GM12878 (cell line): ENCODE measurements around the gene HAVCR1. TPM values are rescaled to one million over a fixed set of nuclear protein-coding genes. Genes with fewer than 3 reads are reported as not detected.

Experiments used
- ATAC-seq: fragments of 200-7000 bp; cut with Tn5 transposase; 3 replicates; pipeline ENCODE4 v1.9.1; 2020; ENCODE audit warnings: mild to moderate bottlenecking, moderate library complexity
- BruUV-seq: library from RNA; stranded (reverse); fragments of 400-500 nt; replicated peaks from 2 replicates; lab custom pipeline; 2021; lab: Mats Ljungman, UMichigan
- CTCF ChIA-PET: fragments of 300-600 bp; sonication (Branson Sonifier 250); formaldehyde crosslinking; extraction: SDS; loops from one replicate; lab custom pipeline; 2021; ENCODE audit warnings: inconsistent platforms; lab: Yijun Ruan, JAX
- POLR2A ChIA-PET: fragments of 350-600 bp; formaldehyde crosslinking; extraction: SDS; loops from one replicate; lab custom pipeline; 2021; ENCODE audit warnings: inconsistent platforms; lab: Charles Lee
- RAD21 ChIA-PET: fragments of 300-600 bp; sonication (Branson Sonifier 250); formaldehyde crosslinking; loops from one replicate; lab custom pipeline; 2023; ENCODE audit warnings: antibody characterized with exemption; ENCODE audit not compliant: unreplicated experiment; lab: Charles Lee
- SMC1A ChIA-PET: fragments of 300-600 bp; sonication (Branson Sonifier 250); formaldehyde crosslinking; loops from one replicate; lab custom pipeline; 2023; ENCODE audit not compliant: unreplicated experiment, uncharacterized antibody; lab: Charles Lee
- DNase-seq: peaks from one replicate; pipeline ENCODE4 v3.0.0-alpha.2; 2011; ENCODE audit warnings: low read depth, low spot score
- FAIRE-seq: peaks from 3 replicates; lab custom pipeline; 2011; peaks lifted over from hg19 to GRCh38; lab: Jason Lieb, UNC
- H2AFZ ChIP-seq: 2 replicates; pipeline ENCODE4 v1.6.0; 2011; ENCODE audit warnings: low read depth, low read length, control low read depth; ENCODE audit not compliant: control insufficient read depth
- H3K27ac ChIP-seq: 2 replicates; pipeline ENCODE4 v1.5.1; 2011; ENCODE audit warnings: control low read depth; ENCODE audit not compliant: control insufficient read depth, insufficient read depth
- H3K27me3 ChIP-seq, 2 experiments: replicated peaks in 1 of 2; 2 replicates each; pipeline versions ENCODE4 v1.6.0 to v1.6.1; 2011; ENCODE audit warnings: low read length in 1 of 2; ENCODE audit not compliant: control insufficient read depth in 2 of 2, insufficient read depth in 2 of 2
- H3K36me3 ChIP-seq, 2 experiments: 2 replicates each; pipeline ENCODE4 v1.5.1; 2011; ENCODE audit warnings: low read length in 1 of 2; ENCODE audit not compliant: control insufficient read depth in 2 of 2, insufficient read depth in 2 of 2
- H3K4me1 ChIP-seq: 2 replicates; pipeline ENCODE4 v1.6.1; 2011; ENCODE audit warnings: mild to moderate bottlenecking, low read length, moderate library complexity, mixed read lengths; ENCODE audit not compliant: control insufficient read depth, insufficient read depth
- H3K4me2 ChIP-seq: 2 replicates; pipeline ENCODE4 v1.6.0; 2011; ENCODE audit warnings: control low read depth; ENCODE audit not compliant: control insufficient read depth, insufficient read depth
- H3K4me3 ChIP-seq: fragments of 200-600 bp; sonication (generic); 2 replicates; pipeline ENCODE4 v1.5.1; 2016
- H3K79me2 ChIP-seq: 2 replicates; pipeline ENCODE4 v1.6.0; 2011; ENCODE audit warnings: low read length; ENCODE audit not compliant: control insufficient read depth, insufficient read depth
- H3K9ac ChIP-seq: 2 replicates; pipeline ENCODE4 v1.8.0; 2011; ENCODE audit warnings: low read length, control low read depth, mixed read lengths; ENCODE audit not compliant: control insufficient read depth, insufficient read depth
- H3K9me3 ChIP-seq: replicated peaks from 3 replicates; pipeline ENCODE4 v1.5.1; 2011; ENCODE audit warnings: mild to moderate bottlenecking, low read length; ENCODE audit not compliant: control insufficient read depth, insufficient read depth
- H4K20me1 ChIP-seq: 2 replicates; pipeline ENCODE4 v1.6.0; 2011; ENCODE audit not compliant: control insufficient read depth, insufficient read depth
- BHLHE40 ChIP-seq, 2 experiments: fragments of 450-650 bp in 1 of 2; IDR thresholded peaks; 2 replicates each; pipeline ENCODE4 v1.6.1; 2011 to 2017; ENCODE audit warnings: low read depth in 2 of 2, borderline replicate concordance in 1 of 2, improper control_type of control experiment in 1 of 2, low read length in 1 of 2, mild to moderate bottlenecking in 1 of 2
- CBX3 ChIP-seq: fragments of 200-600 bp; sonication (generic); IDR thresholded peaks from 2 replicates; pipeline ENCODE4 v1.6.1; 2016; ENCODE audit warnings: low read depth, borderline replicate concordance
- E4F1 ChIP-seq: fragments of 450-650 bp; IDR thresholded peaks from 2 replicates; pipeline ENCODE4 v1.6.1; 2018; ENCODE audit warnings: borderline replicate concordance, mild to moderate bottlenecking; ENCODE audit not compliant: partially characterized antibody
- LARP7 ChIP-seq: fragments of 450-650 bp; IDR thresholded peaks from 2 replicates; pipeline ENCODE4 v1.6.1; 2017; ENCODE audit warnings: mild to moderate bottlenecking
- MAX ChIP-seq: IDR thresholded peaks from 2 replicates; pipeline ENCODE4 v1.6.1; 2012; ENCODE audit warnings: low read depth, low read length, improper control_type of control experiment
- MTA3 ChIP-seq: IDR thresholded peaks from 2 replicates; pipeline ENCODE4 v1.6.1; 2012; ENCODE audit warnings: low read length, inconsistent platforms, borderline replicate concordance
- NFYB ChIP-seq: IDR thresholded peaks from 2 replicates; pipeline ENCODE4 v1.6.1; 2011; ENCODE audit warnings: low read depth, mild to moderate bottlenecking, low read length, improper control_type of control experiment, moderate library complexity; ENCODE audit not compliant: insufficient read depth
- NR2C1 ChIP-seq: fragments of 450-650 bp; IDR thresholded peaks from 2 replicates; pipeline ENCODE4 v1.6.1; 2017; ENCODE audit warnings: antibody characterized with exemption, mild to moderate bottlenecking, moderate library complexity
- PAX8 ChIP-seq: fragments of 450-650 bp; IDR thresholded peaks from 2 replicates; pipeline ENCODE4 v1.6.1; 2017; ENCODE audit warnings: mild to moderate bottlenecking, moderate library complexity
- RB1 ChIP-seq: fragments of 450-650 bp; formaldehyde crosslinking; IDR thresholded peaks from 2 replicates; pipeline ENCODE4 v1.6.1; 2017; ENCODE audit warnings: mild to moderate bottlenecking, borderline replicate concordance
- RCOR1 ChIP-seq: conservative IDR thresholded peaks from 2 replicates; pipeline ENCODE4 v1.6.1; 2012; ENCODE audit warnings: low read depth, low read length, improper control_type of control experiment
- SMAD5 ChIP-seq: IDR thresholded peaks from 2 replicates; pipeline ENCODE4 v1.6.1; 2016; ENCODE audit warnings: antibody characterized with exemption, low read depth
- SUPT20H ChIP-seq: IDR thresholded peaks from 2 replicates; pipeline ENCODE4 v1.6.1; 2011; ENCODE audit warnings: low read depth, mild to moderate bottlenecking, low read length, moderate library complexity, borderline replicate concordance; ENCODE audit not compliant: control insufficient read depth
- WGBS: methylation state at CpG from one replicate; pipeline ENCODE4 v1.1.6; 2016; ENCODE audit warnings: low lambda C conversion rate; ENCODE audit not compliant: insufficient replicate concordance, insufficient coverage; ENCODE audit errors: missing lambda C conversion rate; 5-methylcytosine and 5-hydroxymethylcytosine counted together
- in situ Hi-C: fragments of 300-500 bp; cut with MboI; formaldehyde crosslinking; loops from 9 replicates; pipeline ENCODE4 v1.14.3; 2018; ENCODE audit warnings: mixed read lengths
- intact Hi-C: fragments of 100-400 bp; cut with micrococcal nuclease; formaldehyde crosslinking; loops from one replicate; pipeline ENCODE4 v1.14.2; 2022; ENCODE audit not compliant: unreplicated experiment
- polyA plus RNA-seq, 11 experiments: library from polyadenylated mRNA; depleted of rRNA in 4 of 11; unstranded in 6 of 11; stranded (reverse) in 5 of 11; fragments of >200 nt; fragmentation: Nextera tagmentation in 4 of 11; fragmentation: Illumina TruSeq in 1 of 11; extraction: Ambion mirVana in 4 of 11; extraction: Trizol in 1 of 11; gene quantifications; 1 replicate in 1 of 11; 2 replicates in 10 of 11; pipeline versions ENCODE4 v1.2.1 to v1.2.3, GENCODE V29; 2011 to 2016; ENCODE audit warnings: inconsistent platforms in 2 of 11, missing spikeins in 2 of 11, low read depth in 1 of 11
- total RNA-seq, 4 experiments: library from RNA; depleted of rRNA in 3 of 4; stranded (reverse); fragments of >200 nt in 3 of 4; fragmentation: Illumina TruSeq in 1 of 4; extraction: Trizol in 1 of 4; gene quantifications; 2 replicates each; pipeline versions ENCODE4 v1.2.1 to v1.2.3, GENCODE V29; 2013 to 2021
- TF ChIP-seq, protein P1 (sequence below): fragments of 450-650 bp; conservative IDR thresholded peaks from 2 replicates; pipeline ENCODE4 v1.6.1; 2017; ENCODE audit warnings: mild to moderate bottlenecking, moderate library complexity

The HAVCR1 gene
- total and polyA plus RNA-seq, 10 of the 15 experiments (the other 5 are each of a cell fraction or from before 2014, with no cell fraction given): 0.08 to 0.45 TPM; not detected in 8

DNA sequence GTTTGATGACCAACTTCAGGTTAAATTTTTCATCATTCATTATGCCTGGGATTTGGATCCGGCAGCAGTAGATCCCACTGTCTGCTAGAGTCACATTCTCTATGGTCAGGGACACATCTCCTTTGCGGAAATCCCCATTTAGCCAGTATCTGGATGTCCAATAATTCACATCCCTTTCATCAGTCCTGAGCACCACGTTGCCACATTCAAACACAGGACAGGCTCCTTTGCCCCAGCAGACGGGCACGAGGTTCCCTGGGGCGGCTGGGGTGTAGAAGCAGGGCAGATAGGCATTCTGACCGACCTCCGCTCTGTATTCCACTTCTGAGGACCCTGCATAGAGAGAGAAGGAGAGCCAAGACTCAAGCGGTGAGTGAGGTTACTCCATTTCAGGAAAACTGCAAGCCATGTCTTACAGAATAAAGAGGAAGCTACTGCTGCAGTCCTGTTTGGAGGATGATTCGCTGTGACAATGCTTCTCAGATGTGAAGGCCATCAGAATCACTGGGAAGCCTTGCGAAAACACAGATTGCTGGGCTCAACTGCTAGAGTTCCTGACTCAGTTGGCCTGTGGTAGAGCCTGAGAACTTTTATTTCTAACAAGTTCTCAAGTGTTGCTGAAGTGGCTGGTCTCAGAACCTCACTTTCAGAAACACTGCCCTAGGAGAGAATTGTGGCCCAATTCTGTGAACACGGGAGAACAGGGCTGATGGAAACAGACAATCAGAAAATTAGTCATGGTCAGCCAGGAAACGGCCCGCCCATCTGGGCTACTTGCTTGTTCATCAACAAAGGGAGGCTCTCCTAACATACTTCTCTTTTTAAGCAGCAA lies 47.9 kb upstream of the HAVCR1 start:
- 0 out of 2 replicates have a peak overlapping the region, but pooled peaks have one; percentile 22 for H3K27ac ChIP-seq
- no peaks in the 10 kb centered on the region for H3K36me3 ChIP-seq
- peak; percentile 15 for DNase-seq
- ATAC-seq: peak; percentile 33
- no peak overlapping the region; the same call in 1 of the 2 replicates for H3K4me3 ChIP-seq
- ChIA-PET RAD21 (interaction anchor here (2.0 kb wide), 1 partner anchor 10 kb away, joined by 8 read pairs; no protein-coding TSS in a partner anchor), SMC1A (interaction anchor here (0.6 to 1.2 kb wide), 4 partner anchors 8 to 10 kb away, joined by 3 to 4 read pairs (median 3); no protein-coding TSS in a partner anchor), POLR2A (no interaction called here), CTCF (interaction anchor here (1.4 kb wide), 1 partner anchor 9 kb away, joined by 3 read pairs; no protein-coding TSS in a partner anchor)
- TF ChIP-seq SMAD5: no peak
- TF ChIP-seq MAX: no peak
- no peak for TF ChIP-seq E4F1
- no peak for TF ChIP-seq RCOR1
- TF ChIP-seq NR2C1: no peak
- no peak for TF ChIP-seq BHLHE40 (IDR thresholded peaks at IDR 0.05; ENCODE audit: borderline replicate concordance in 1 of 2, low read depth in 2 of 2, low read length in 1 of 2)
- no peak for TF ChIP-seq CBX3
- TF ChIP-seq, protein P1, sequence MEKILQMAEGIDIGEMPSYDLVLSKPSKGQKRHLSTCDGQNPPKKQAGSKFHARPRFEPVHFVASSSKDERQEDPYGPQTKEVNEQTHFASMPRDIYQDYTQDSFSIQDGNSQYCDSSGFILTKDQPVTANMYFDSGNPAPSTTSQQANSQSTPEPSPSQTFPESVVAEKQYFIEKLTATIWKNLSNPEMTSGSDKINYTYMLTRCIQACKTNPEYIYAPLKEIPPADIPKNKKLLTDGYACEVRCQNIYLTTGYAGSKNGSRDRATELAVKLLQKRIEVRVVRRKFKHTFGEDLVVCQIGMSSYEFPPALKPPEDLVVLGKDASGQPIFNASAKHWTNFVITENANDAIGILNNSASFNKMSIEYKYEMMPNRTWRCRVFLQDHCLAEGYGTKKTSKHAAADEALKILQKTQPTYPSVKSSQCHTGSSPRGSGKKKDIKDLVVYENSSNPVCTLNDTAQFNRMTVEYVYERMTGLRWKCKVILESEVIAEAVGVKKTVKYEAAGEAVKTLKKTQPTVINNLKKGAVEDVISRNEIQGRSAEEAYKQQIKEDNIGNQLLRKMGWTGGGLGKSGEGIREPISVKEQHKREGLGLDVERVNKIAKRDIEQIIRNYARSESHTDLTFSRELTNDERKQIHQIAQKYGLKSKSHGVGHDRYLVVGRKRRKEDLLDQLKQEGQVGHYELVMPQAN: no peak
- no peak for TF ChIP-seq MTA3
- no peak for TF ChIP-seq PAX8
- no peak for TF ChIP-seq RB1
- no peak for TF ChIP-seq SUPT20H
- no peak for TF ChIP-seq LARP7
- TF ChIP-seq NFYB: no peak
- FAIRE-seq: no peak
- intact Hi-C loops: no loop called here
- peak overlapping the region; percentile 29 for H2AFZ ChIP-seq
- in situ Hi-C loops: no loop called here
- no peaks in the 10 kb centered on the region for H3K27me3 ChIP-seq
- H4K20me1 ChIP-seq: no peaks in the 10 kb centered on the region
- peaks cover 12% of the 10 kb centered on the region for H3K4me1 ChIP-seq
- WGBS: 74% methylated on average over 14 of the region's 14 CpGs
- no peak overlapping the region; the same call in 1 of the 2 replicates for H3K9ac ChIP-seq
- BruUV-seq: no TSS peak
- H3K79me2 ChIP-seq: no peaks in the 10 kb centered on the region; the same call in none of the 2 replicates
- no peaks in the 10 kb centered on the region for H3K9me3 ChIP-seq
- H3K4me2 ChIP-seq: peak overlapping the region; percentile 39
